HCT116 (cell line): ENCODE measurements around the gene EPS15.

Experiments used
- CEBPB ChIP-seq: IDR thresholded peaks from 2 replicates; pipeline ENCODE4 v1.6.1; 2012; ENCODE audit warnings: low read depth
- CTCF ChIP-seq, 3 experiments: fragments of 200-600 bp in 1 of 3; sonication (generic) in 1 of 3; IDR thresholded peaks in 2 of 3; conservative IDR thresholded peaks in 1 of 3; 2 replicates each; pipeline ENCODE4 v1.5.1; 2012 to 2017; ENCODE audit warnings: low read depth in 2 of 3, low read length in 2 of 3, antibody characterized with exemption in 1 of 3, borderline replicate concordance in 1 of 3, control low read depth in 1 of 3, mild to moderate bottlenecking in 1 of 3, mixed read lengths in 1 of 3, mixed run types in 1 of 3, moderate library complexity in 1 of 3; ENCODE audit not compliant: insufficient read depth in 1 of 3
- EZH2 ChIP-seq: fragments of 200-600 bp; sonication (generic); IDR thresholded peaks from 2 replicates; pipeline ENCODE4 v1.6.1; 2017; ENCODE audit warnings: antibody characterized with exemption, mixed run types
- MAX ChIP-seq: IDR thresholded peaks from 2 replicates; pipeline ENCODE4 v1.6.1; 2012
- POLR2A ChIP-seq: IDR thresholded peaks from 2 replicates; pipeline ENCODE4 v1.7.0; 2011; ENCODE audit warnings: borderline replicate concordance; ENCODE audit not compliant: insufficient read depth, insufficient read length; ENCODE audit errors: extremely low read depth

GRCh38 chr1:51491166-51491981 is 27.7 kb downstream of the EPS15 start:
- TF ChIP-seq CTCF (IDR thresholded peaks at IDR 0.05 in 2 of 3, conservative IDR thresholded peaks at IDR 0.05 in 1 of 3; ENCODE audit: borderline replicate concordance in 1 of 3, insufficient read depth in 1 of 3, low read depth in 2 of 3, low read length in 2 of 3) (no peak), POLR2A (no peak), EZH2 (no peak), MAX (no peak), CEBPB (no peak)
